Superior temporal gyrus (tissue), 1 donor: ENCODE results near the gene DOCK2.
"Not testable (repeated sequence)": the region's sequence is repeated elsewhere in the genome, so short reads cannot be mapped to it uniquely, and the experiment has no call there.

Source experiments
- DNase-seq: peaks from one replicate; pipeline ENCODE4 v3.0.0-alpha.2; 2016; ENCODE audit errors: extremely low spot score

DOCK2 gene

DNA sequence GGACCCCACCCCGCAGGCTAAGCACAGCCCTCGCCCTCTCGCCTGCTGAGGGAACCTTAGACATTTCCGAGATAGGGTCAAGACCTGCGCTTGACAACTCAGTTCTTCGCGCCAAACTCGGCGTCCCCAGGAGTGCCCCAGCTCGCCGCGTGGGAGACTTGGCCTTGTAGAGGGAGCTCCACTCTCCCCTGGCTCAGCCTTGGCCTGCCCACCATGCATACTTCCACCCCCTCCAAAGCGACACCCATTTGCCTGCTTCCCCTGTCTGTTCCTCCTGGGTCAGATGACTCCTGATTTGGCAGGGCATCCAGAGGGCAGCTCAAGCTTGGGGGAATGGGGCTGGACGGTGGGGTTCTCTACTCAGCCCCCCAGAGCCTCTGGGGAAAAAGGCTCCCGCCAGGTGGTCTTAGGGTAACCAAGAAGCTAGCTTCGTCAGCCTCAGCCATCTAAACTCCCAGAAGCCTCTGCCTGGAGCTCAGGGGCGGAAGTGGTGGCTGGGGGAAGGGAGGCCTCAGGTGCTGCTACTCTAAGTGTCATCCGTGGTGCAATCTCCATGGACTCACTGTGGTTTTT, 560 bp downstream of the DOCK2 start:
- DNase-seq = no peak

DNA sequence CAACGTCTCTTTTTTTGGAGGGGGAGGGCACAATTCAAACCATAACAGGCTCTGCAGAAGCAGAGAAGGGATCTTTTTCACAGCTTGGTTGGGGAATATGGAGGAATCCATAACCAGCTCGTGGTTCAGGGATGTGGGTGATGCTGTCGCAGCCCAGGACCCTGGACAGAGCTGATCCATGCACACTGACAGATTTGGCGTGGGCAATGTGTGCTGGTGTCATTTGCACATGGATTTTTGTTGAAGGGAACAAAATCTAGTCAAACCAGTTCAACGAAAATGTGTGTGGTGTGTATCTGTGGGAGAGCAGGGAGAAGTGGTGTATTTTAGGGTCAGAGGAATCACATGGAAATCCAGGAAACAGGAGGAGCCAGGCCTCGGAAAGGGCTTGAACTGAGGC, 4.2 kb downstream of the DOCK2 start:
- no peak for DNase-seq

DNA sequence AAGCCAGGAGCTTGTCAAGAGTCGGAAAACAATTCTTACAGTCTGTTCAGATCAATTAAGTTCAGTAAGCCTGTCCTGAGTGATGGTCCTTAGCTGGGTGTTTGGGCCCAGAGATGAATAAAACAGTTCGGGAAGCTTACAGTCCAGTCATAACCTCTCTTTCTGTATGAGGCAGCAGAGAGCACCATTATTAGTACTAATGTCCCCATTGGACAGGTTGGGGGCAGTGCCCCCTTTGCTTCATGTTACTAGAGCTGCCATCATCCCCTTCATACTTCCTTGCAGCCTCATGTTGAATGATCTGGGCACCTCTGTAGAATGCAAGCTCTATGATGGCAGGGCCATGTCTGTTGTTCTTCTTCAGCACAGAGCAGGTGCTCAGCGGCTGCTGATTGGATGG, 9.8 kb downstream of the DOCK2 start:
- no peak for DNase-seq

DNA sequence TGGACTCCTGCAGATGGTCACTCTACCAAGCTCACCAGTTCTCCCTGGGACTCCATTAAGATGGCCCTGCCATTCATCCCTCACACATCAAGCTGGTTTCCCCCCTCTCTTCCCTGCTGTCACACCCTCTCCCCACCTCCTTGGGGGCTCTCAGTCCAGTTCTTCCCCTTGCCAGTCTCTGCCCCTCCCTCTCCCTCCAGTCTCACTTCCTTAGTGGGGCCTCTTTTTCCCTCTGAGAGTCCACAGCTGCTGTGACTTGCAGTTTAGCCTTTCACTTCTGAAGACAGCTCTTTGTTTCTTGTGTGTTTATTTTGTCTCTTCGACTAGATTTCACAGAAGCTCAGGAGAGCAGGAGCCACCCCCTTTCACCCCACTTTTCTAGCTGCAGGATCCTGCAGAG, 10.5 kb downstream of the DOCK2 start:
- no peak for DNase-seq

DNA sequence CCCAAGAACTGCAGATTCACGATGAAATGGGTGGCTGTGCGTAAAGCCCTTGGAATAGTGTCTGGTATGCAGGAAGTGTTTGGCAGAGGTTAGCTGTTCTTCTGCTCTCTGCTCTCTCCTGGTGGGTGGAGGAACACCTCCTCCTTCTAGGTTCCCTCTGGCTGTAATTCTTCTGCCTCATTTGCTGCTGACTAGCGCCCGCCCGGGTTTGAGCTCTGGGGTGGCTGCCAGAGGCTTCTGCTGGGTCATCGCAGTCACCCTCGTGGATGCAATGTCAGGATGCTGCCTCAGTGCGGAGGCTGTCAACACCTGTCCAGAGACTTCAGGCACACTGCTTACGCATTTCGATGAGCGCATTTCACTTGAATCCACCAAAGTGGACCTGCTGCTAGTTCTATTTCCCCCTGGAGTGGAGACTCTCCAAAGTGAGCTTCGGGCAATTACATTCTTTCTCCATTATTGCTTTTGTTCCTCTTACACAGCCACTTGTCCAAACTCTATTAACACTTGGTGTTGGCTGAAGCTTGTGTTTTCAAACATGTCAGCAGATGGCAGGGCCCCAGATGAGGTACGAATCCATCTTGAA, 11.7 kb downstream of the DOCK2 start:
- DNase-seq = no peak

DNA sequence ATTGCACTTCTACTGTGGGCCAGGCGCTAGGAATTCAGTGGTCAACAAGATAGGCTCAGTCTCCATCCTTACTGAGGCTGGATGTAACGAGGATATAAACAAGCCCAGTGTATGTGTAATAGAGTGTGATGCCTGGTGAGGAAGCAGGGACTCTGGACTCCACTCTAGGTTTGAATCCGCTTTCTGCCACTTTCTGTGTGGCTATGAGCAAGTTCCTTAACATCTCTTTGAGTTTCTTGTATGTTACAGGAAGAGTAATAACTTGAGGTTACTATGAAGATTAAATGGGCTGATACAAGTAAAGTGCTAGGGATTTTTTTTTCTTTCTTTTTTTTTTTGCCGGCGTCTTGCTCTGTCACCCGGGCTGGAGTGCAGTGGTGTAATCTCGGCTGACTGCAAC, 12.4 kb downstream of the DOCK2 start:
- no peak for DNase-seq

DNA sequence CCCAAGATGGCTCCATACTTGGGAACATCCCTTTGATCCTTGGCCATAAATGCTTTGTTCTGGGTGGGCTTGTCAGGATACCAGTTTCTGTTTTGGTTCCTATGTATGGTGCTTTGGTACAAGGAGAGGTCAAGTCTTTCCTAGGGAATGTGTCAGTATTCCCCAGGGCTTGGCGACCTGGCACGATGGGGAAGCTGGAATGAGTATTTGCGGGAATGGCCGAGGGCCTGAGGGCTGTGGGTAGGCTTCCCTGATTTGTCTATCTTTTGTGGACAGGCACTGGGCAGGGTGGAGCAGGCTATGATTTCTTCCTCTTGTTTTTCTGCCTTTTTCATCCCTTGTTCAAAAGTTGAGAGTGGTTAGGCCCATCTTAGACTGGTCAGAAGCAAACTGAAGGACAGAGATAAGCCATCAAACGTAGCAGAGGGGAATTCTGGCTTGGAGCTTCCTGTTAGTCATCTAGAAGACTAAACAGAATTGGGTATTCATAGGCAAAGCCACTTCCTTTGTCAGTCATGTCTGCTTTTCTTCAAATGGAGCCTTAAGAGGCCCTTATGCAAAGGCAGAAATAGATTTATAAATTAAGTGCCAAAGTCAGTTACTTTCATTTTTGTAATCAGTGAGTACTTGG, 13.7 kb downstream of the DOCK2 start:
- no peak for DNase-seq

DNA sequence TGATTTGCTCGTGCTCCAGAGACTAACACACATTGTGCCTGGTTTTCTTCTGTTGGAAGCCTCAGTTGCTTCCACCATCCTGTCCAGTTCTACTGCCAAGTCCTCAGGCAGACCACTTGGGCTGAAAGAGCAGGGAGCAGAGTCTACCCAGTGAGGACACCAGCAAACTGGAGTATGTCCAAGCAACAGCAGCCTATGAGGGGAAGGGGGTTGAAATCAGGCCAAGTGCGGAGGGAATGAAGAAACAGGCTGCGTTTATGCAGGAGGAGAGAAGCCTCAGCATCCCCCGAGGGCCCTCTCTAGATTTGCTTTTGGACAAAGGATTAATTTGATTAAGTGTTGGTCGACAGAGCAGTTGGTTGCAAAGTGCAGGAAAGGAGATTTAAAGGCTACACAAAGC, 14.5 kb downstream of the DOCK2 start:
- no peak for DNase-seq

DNA sequence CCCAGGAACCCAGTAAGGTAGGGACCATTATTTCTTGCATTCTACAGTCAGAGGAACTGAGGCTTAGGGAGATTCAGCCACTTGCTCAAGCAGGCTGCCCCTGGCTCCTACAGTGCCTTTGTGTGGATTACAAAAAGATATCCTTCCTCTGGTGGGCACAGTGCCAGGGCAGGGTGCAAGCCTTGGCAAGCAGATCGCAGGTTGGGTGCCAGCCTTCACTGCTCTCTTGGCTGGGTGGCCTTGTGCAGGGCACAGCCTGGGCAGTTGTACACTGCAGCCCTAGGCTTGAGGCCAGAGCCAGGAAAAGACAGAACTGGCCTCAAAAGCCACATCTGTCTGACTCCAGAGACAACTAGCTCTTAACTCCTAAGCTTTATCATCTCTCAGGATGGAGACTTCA, 15.0 kb downstream of the DOCK2 start:
- DNase-seq = no peak

DNA sequence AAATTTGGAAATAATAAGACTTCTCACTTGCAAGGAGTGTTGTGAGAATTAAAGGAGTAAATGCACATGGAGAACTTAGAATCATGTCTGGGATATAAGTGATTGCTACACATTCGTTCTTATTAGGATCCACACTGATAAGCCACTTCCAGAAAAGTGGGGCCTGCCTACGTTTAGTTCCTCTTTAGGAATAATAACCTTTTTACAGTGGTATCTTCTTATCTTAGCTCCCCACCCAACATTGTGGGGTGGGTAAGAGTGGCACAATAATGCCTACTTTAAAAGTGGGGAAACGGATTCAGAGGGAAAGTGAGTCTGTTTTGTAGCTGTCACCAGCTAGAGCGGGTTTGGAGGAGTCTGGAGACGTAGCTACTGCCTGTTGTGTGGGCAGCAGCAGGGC, 16.0 kb downstream of the DOCK2 start:
- DNase-seq = no peak

DNA sequence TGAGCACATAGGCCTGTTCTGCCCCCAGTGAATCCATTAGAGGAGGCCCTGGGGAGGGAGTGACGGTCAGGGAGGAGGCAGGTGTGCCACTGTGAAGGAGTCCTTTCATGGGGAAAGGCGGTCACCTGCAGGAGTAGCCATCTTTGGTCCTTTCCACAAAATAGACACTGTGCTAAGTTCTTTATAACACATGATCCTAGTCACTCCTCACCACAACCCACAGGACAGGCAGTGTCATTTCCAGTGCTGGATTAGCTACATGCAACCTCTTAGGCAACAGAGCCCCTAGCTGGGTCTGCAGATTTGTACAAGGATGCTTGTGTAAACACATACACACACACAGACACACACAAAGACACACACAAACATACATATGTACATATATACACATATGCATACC, 18.3 kb downstream of the DOCK2 start:
- DNase-seq = no peak

DNA sequence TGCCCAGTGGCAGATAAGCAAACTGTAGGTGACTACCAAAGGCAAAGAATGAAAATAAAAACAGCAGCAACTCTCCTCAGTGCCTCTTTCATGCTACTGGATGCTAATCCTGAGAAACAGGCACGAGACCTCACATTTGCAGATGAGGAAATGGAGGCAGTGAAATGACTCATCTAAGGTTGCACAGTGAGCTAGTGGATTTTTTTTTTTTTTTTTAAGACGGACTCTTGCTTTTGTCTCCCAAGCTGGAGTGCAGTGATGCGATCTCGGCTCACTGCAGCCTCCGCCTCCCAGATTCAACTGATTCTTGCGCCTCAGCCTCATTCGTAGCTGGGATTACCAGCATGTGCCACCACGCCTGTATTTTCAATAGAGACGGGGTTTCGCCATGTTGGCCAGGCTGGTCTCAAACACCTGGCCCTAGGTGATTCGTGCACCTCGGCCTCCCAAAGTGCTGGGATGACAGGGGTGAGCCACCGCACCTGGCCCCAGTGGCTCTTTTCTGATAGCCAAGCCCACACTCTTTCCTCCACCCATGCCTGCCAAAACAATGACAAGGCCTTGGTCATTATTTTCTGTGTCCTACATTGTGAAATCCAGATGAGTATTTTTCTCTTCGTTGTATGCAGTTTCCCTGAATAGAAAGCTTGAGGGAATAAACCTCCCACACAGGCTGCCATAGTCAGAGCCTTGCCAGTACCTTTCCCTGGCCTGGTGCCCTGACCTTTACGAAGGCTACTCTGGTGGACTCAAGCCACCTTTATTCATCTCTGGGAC, 19.2 kb downstream of the DOCK2 start:
- DNase-seq = no peak

DNA sequence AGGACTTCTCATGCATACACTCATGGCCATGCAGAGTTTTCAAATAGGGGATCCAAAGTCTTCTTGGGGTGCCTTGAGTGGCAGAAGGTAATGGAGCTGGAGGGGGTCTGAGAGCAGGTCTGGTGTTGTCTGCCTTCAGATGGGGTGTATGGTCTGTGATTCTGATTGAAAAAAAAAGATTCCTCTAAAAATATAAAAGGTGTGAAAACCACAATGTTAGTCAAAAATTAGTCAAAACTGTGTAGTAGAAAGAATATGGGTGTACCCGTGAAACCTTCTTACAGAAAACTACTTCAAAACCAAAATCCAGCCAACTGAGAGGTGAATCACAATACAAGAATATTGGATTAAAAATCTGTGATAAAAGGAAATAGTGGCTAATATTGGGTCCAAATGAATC, 20.1 kb downstream of the DOCK2 start:
- DNase-seq = no peak

DNA sequence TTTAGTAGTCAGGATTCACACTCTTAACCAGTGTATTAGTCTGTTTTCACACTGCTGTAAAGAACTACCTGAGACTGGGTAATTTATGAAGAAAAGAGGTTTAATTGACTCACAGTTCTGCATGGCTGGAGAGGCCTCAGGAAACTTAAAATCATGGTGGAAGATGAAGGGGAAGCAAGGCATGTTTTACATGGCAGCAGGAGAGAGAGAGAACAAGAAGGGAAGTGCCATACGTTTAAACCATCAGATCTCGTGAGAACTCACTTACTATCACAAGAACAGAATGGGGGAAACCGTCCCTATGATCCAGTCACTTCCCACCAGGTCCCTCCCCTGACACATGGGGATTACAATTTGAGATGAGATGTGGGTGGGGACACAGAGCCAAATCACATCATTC, 25.4 kb downstream of the DOCK2 start:
- DNase-seq = not testable (repeated sequence)

DNA sequence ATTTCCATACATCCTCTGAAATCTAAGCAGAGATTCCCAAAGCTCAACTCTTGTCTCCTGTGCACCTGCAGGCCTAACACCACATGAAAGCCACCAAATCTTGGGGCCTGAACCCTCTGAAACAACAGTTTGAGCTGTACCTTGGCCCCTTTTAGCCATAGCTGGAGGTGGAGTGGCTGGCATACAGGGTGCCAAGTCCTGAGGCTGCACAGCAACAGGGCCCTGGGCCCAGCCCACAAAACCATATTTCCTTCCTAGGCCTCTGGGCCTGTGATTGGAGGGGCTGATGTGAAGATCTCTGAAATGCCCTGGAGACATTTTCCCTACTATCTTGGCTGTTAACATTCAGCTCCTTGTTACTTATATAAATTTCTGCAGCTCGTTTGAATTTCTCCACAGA, 26.5 kb downstream of the DOCK2 start:
- DNase-seq = no peak

DNA sequence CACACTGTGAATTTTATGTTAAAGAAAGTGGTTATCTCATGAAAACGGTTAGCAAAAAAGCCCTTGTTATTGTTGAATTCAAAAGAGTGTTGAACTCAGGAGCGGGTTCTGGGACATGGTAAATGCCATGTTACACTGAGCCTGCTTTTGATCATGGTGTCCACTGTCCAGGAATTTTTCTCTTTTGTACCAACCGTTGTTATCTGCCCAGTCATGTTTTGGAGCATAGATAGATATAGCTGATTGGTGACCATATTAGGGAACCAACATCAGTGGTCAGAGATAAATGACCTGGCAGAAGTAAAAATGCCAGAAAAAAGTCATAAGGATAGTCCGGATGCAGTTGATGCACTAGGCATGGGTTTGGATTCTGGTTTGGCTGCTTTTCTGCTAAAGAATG, 29.3 kb downstream of the DOCK2 start:
- DNase-seq = no peak

DNA sequence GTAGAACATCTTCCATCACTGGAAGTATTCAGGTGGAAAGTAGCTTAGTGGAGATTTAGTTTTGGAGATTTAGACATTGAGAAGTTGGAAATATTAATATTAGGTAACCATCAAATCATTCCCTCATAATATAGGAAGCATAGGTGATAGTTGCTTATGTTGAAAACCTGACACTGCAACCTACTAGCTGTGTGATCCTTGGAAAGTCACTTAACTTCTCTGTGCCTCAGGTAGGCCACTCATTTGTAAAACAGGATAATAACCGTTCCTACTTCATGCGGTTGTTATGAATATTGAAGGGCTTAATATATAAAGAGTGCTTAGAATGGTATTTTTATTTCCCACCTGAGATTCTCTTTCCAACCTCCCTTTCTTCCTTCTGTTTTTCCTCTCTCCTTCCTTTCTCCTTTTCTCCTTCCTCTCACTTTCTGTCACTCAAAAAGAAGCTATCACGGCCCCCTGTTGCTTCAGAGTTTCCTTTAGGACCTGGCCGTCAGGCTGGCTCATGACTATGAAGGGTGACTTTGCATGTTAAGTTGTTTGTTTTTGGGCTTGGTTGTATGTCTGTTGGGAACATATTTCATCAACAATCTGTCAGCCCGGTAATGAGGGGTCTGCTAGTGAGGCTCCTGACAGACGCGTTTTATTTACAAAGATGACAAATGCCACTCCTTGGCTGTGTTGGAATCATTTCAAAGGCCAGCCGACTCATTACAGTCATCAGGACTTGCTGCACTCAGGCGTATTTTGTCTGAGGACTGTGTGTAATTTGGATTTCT, 31.0 kb downstream of the DOCK2 start:
- no peak for DNase-seq

DNA sequence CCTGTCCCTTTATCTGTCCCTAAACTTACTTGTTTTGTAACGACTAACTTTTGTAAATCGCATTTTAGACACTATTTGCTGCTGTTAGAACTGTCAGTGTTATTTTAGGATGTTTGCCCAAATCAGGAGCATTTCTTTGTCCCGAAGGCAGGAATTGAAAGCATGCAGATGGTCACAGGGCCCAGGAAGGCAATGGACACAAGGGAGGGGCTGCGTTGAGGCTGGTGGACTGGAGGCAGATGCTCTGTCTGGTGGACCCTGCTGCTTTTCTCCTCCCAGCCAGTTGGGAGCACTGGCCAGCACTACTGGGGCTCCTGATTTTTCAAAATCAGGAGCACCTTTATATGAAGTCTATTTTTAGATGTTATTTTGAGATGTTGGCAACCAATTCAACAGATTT, 31.7 kb downstream of the DOCK2 start:
- no peak for DNase-seq

DNA sequence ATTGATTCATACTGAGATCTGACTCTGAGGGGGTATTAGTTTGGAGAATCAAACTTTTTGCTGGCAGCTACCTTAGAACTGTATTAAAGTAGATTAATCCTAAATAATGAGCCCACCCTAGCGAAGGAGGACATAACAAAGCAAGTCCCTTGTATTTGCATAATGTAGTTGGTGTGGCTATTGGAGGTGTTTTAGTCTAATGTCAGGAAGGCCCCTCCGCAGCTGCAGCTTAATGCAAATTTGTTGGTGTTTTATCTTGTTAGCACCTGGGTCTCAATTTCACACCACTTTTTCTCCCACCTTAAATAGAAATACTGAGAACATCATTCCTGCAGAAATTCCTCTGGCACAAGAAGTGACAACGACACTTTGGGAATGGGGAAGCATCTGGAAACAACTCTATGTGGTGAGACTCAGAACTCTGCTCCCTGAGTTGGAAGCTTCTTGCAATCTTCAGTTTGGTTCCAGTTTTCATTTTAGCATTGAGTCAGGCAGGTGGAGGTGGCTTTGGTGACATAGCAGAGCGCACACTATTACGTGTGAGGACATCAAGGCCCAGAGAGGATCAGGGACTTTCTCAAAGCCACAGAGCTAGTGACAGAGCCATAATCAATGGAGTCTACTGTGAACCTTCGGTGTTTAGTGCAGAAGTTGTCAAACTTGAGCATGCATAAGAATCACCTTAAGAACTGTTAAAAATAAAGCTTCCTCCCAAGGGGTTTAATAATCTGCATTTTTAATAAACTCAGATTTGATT, 33.9 kb downstream of the DOCK2 start:
- DNase-seq = no peak

DNA sequence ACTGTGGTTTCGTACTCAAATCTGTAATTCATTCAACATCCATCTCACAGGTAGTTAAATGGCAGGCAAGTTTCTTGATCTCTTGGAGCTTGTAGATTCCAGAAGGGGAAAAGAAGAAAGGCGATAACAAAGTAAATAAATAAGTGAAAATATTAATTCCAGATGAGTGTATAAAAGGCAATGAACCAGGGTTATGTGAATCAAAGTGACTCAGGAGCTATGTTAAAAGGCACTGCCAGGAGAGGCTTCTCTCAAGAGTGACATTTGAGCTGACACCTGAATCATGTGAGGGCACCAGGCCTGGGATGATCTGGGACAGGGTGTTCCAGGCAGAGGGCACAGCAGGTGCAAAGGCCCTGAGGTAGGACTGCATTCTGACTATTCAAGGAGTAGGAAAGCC, 45.0 kb downstream of the DOCK2 start:
- no peak for DNase-seq

DNA sequence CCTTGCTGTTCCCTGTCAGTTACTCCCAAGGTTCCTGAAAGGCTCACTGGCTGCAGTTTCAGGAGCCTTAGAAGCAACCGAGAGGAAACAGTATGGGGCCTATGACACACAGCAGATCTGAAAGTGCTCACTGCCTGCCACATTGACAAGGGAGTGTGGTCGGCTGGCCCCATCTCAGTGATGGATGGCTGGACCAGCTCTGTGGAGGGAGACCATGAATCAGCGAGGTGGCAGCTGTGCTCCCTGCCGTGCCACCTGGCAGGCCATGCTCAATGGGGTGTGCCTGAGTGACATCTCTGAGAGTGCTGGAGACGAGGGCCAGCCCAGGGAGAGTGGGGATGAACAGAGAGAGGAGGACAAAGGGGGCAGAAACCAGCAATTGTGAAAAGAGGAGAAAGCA, 49.1 kb downstream of the DOCK2 start:
- no peak for DNase-seq

DNA sequence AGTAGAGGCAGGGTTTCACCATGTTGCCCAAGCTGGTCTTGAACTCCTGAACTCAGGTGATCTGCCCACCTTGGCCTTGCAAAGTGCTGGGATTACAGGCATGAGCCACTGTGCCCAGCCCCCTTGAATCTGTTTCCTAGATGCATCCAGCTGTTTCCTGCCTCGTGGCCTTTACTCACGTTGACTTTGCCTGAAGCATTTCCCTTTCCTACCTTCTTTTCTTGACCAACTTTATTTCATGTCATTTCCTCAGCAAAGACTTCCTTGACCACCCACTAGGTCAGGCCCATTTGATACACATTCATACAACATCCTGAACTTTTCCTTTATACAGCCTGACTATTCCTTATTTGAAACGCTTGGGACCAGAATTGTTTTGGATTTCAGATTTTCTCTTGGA, 51.0 kb downstream of the DOCK2 start:
- DNase-seq = no peak
